ENCODE measurements around the gene ECSIT.
A peak's percentile ranks its signal among the peaks of the same experiment; 100 is the strongest.

ECSIT gene

DNA sequence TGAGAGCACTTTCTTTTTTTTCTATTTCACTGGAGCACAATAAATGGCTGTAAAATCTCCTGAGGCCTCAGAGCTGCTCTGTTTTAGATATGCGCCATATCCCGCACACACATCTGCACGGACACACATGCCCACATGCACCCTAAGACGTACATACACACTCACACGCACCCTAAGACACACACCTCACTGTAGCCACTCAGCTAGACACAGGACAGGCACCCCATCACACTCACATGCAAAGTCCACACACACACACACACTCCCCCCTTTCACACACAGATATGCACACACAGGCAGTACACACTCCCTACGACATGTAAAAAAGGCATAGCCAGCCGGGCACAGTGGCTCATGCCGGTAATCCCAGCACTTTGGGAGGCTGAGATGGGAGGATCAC, 21.3 kb upstream of the ECSIT start:
- no peak for DNase-seq

DNA sequence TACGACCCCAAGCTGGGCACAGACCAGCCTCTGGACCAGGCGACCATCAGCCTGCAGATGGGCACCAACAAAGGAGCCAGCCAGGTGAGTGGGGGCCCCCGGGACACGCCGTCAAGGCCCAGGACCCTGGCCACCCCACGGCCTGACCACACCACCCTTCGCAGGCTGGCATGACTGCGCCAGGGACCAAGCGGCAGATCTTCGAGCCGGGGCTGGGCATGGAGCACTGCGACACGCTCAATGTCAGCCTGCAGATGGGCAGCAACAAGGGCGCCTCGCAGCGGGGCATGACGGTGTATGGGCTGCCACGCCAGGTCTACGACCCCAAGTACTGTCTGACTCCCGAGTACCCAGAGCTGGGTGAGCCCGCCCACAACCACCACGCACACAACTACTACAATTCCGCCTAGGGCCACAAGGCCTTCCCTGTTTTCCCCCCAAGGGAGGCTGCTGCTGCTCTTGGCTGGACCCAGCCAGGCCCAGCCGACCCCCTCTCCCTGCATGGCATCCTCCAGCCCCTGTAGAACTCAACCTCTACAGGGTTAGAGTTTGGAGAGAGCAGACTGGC, 20.5 kb upstream of the ECSIT start:
- DNase-seq: no peak

DNA sequence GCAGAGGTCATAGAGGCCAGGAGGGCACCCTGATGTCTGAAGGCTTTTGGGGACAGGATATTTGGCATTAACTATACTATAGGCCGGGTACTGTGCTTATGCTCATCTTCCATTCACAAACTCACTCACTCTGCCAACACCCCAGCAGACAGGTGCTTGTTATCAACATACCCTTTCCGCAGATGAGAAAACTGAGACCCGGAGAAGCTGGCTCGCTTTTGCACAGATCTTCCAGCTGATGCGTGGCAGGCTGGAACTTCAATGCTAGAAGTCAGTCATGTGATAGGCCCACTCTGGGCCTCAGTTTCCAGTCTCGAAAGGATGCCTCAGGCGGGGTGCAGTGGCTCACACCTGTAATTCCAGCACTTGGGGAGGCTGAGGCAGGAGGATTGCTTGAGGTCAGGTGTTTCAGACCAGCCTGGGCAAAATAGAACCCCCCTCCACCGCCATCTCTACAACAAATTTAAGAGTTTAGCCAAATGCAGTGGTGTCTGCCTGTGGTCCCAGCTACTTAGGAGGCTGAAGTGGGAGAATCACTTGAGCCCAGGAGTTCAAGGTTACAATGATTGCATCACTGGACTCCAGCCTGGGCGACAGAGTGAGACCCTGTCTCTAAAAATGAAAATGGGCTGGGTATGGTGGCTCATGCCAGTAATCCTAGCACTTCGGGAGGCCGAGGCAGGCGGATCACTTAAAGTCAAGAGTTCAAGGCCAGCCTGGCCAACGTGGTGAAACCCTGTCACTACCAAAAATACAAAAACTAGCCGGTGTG, 19.2 kb upstream of the ECSIT start:
- no peak for DNase-seq

DNA sequence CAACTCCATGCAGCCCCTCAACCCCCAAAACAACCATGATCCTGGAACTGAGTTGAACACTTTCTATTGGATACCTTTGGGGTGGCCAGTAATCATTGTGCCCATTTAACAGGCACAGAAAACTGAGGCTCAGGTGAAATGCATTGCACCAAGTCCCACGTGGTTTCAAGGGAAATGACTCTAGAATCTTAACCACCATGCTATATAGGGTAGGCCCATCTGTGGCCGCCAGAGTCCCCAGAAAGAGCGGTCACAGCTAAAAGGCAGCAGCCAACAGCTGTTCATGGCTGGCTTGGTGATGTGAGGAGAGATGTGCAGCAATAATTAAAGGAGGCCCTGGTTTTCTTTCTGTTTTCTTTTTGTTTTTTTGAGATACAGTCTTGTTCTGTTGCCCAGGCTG, 12.3 kb upstream of the ECSIT start:
- DNase-seq: no peak

DNA sequence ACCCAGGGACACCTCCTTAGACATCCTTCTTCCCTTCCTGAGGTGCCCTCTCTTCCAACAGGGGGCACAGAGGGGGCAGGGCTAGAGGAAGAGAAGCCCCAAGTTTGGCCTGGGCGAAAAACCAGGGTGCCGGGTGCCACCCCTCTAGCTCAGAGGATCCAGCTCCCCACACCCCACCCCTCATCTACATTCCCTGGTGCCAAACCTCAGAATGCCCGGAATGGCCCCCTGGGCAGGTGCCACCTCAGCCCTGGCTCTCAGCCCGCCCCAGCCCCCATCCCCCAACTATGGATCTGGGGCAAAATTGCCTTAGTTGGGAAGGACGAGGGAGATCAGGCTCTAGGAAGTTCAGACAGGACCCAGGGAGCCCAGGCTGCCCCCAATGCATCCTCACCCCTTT, 11.7 kb upstream of the ECSIT start:
- no peak for DNase-seq

DNA sequence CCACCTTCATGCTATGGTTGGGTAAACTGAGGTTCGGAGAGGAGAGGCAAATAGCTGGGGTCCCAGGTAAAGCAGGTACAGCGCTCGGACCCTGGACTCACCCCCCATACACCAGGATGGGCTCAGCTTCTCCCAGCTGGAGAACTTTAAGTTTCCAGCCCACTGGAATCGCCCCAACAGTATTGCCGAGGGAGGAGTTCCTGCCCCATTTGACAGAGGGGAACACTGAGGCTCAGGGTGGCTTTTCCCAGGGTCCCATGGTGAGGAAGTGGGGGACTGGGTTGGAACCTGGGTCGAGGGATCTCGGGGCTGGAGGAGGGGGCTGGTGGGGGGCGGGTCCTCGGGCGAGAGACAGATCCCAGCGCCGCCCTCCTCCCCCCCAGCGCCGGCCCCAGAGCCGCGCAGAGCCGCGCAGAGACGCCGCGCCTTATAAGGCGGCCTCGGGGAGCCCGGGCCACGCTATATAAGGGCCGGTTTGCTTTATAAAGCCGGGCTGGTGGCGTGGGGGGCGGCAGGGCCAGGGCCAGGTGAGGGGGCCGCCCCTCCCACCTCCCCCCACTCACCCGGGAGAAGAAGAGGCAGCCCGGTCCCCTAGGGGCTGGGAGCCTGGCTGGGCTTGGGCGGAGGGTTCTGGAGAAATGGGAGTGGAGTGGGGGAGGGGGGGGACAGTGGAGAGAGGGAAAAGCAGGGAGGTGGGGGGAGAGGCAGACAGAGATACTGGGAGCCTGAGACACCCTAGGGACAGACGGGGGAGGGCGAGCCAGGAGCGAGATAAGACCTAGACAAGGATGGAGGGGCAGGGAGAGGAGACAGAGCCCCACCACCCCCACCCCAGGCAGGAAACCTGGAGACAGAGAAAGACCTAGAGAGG, 10.8 kb upstream of the ECSIT start:
- no peak for DNase-seq

DNA sequence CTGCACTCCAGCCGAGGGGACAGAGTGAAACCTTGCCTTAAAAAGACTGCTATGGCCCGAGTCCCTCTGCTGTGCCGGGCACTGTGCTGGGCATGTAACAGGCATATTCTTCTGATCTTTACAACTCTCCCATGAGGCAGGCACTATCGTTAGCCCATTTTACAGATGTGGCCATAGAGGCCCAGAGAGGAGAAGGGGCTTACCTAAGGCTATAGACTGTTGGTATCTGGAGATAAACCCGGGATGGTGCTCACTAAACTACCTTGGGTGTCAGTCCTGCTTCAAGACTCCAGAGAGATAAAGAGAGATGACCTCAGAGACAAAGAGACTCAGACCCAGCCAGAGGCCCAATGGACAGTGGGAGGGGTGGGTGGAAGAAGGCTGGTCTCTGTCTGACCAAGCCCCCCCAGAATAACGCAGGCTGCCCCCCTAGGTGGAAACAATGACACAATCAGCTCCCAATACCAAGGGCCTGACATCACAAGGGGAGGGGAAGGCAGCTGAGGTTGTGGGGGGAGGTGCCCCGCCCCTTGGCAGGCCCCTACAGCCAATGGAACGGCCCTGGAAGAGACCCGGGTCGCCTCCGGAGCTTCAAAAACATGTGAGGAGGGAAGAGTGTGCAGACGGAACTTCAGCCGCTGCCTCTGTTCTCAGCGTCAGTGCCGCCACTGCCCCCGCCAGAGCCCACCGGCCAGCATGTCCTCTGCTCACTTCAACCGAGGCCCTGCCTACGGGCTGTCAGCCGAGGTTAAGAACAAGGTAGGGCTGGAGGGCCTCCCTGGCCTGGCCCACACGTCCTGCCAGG, 9.5 kb upstream of the ECSIT start, which contains the start of gene CNN1:
Gene CNN1 (plus strand): TSS at position 620 of the 805 bp plus-strand sequence. CDS start 77 bp downstream, at position 697.
- DNase-seq: no peak

DNA sequence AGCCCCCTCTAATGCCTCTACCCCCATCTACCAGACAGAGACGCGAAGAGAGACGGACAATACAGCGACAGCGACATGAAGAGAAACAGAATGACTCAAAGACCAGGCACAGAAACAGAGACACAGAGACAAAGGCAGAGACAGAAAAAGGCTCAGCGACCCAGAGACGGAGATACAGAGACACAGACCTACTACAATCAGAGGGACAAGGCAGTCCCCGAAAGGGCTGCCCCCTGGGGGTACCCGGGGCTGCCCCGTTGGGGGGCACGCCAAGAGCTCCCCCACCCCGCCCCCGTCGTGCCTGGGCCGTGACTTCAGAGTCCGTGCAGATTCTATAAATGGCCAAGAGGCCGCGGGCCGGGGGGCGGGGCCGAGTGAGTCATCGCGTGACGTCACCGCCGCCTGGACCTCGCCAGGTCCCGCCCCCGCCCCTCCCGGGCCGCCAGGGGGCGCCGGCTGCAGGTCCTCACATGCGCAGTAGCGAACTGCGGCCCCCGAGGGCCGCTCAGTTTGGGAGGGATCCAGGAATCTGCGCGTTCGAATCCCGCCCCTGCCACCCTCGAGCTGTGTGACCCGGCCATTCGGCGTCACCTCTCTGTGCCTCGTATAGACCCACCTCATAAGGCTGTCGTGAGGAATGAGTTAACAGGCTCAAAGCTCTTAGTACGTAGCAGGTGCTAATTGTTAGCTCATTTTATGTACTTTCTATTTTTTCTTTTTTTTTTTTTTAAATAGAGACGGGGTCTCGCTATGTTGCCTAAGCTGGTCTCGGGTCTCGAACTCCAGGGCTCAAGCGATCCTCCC, 7.1 kb upstream of the ECSIT start:
- peak; percentile 91 to 93 for DNase-seq

DNA sequence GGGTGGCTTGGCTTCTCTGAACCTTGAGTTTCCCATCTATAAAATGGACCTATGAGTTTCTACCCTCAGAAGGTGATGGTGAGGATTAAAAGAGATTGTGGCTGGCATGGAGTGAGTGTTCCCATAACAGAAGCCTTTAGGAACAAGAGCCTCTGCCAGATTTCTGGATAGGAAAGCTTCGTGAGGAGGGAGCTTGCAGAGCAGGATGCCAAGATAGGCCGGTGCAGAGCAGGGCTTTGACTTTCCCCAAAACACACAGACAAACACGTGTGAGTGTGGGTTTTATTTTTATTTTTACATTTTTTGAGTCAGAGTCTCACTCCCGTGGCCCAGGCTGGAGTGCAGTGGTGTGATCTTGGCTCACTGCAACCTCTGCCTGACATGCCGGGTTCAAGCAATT, 6.0 kb upstream of the ECSIT start:
- DNase-seq: no peak

DNA sequence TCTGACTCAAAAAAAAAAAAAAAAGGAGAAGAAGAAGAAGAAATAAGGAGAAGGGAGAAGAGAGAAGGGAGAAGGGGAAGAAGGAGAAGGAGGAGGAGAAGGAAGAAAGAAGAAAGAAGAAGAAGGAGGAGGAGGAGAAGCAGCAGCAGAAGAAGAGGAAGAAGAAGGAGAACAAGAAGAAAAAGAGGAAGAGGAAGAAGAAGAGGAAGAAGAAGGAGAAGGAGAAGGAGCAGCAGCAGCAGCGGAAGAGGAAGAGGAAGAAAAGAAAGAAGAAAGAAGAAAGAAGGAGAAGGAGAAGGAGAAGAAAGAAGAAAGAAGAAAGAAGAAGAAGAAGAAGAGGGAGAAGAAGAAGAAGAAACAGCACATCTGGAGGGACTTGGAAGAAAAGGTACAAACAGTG, 5.6 kb upstream of the ECSIT start:
- no peak for DNase-seq

DNA sequence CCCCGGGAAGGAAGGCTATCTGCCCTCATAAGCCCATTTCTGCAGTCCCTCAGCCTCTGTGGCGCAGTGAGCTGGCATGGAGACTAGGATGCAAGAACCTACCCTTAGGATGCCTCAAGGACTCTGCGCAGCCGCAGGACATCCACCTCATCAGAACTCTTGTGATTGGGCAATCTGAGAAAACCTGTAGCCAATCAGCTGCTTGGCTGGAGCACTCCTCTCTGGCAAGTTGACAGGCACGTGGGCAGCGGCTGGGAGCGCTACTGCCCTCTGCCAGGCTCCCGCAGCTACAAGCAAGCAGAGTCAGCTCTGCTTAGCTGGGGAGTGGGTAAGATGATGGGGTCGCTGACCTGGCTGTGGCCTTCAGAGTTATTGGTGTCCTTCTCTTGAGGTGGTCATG, 1.5 kb upstream of the ECSIT start:
- DNase-seq: peak; percentile 63 to 73

DNA sequence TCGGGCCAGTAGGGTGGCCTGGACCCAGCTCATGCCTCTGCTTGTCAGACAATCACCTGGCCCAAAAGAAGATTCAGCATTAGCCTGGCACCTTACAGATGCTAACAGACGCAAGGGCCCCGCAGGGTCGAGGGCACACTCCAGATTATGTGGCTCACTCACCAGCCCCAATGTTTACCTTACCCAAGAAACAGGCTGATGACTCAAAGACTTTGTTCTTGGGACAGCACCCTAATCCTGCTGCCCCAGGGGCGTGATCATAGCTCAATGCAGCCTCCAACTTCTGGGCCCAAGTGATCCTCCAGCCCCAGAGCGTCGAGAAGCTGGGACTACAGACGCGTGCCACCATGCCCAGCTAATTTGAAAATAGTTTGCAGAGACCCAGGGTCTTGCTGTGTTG, 9.8 kb downstream of the ECSIT start:
- DNase-seq: no peak

DNA sequence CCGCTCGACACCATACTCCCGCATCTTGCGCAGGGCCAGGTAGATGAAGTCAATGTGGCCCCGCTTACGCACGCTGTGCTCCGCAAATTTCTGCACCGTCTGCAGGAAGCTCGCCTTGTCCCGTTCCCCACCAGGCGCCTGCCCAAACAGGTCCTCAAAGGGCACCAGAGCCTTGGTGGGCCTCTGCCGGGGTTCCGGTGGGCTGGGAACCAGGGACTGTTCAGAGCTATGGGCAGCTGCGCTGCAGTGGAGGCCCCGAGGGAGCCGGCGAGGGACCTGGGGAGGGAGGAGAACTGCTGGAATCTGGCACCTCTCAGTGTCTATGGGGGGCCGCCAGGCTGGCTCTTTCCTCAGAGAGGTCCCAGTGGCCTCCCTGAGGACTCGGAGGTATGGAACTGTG, 15.0 kb downstream of the ECSIT start:
- DNase-seq: no peak

DNA sequence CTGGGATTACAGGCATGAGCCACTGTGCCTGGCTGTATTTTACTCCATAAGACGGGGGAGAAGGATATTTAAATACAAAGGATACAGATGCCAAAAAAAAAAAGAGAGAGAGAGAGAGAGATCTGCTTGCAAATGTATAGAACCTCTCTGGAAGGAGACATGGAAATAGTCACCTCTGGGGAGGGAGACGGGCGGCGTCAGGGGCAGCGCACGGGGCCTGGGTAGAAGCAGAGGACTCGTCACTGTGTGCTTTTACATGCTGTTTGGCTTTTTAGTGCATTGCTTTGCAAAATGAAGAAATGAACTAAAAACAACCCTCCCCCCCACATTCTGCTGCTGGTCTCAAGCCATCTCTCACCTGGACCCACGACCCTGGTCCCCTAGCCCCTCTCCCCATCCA, 18.5 kb downstream of the ECSIT start:
- DNase-seq: no peak

DNA sequence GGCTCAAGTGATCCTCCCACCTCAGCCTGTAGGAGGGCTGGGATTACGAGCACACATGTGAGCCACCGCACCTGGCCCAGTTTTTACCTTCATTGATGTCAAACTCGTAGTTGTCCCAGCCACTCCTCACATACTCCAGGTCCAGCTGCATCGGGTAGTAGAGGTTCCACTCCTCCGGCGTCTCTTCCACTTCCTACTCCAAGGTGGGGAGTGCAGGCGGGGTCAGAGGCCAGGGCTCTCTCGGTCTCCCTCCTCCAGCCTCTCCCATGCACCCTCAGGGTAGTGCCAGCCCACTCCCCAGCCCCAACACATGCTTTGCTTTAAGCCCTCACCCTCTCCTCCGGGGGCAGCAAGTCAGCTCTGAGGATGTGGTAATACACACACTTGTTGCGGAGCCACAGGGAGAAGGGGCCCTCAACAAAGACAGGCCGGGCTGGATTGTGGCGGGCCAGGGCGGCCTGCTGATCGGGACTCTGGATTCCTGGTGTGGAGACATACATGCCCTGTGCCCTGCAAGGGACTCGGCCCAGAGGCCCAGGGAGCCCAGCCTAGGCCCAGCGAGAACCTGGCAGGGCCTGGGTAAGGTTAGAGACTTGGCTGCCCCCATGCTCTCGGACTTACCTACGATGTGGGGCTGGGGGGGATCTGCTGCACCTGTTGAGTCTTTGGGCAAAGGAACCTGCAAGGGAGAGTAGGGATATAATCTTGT, 21.4 kb downstream of the ECSIT start:
- DNase-seq: no peak

DNA sequence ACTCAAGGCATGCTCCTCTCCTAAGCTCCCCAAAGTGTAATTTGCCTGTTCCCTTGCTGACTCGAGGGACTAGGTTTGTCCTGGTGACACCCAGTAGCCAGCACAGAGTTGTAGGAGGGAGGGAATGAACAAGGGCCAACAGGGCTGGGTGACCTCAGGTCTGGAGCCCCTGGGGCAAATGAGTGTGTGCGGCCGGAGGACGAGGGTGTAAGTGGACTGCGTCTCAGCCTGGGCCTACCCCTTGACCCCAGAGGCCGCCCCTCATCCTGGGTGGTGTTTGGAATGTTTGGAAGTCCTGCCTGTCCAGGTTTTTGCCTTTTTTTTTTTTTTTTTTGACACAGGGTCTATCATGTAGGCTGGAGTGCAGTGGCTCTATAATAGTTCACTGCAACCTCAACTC, 22.0 kb downstream of the ECSIT start:
- DNase-seq: no peak

DNA sequence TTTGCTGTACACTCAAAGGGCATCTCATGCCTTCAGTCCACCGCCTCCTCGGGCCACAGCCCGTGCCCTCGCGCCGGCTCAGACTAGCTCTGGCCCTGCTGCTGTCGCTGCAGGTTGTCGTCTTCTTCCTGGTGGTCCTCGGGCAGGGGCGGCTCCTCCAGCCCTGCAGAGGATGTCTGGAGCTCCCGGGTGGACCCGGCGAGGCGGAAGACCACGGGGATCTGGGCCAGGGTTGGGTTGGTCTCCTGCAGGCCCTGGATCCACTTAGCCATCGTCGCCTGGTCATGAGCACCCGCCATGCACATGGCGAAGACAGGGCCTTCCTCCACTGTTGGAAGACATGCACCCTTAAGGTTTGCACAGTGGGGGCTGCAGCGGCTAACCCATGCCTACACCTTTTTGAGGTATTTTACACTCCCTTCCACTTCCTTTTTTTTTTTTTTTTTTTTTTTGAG, 22.8 kb downstream of the ECSIT start:
- DNase-seq: no peak

DNA sequence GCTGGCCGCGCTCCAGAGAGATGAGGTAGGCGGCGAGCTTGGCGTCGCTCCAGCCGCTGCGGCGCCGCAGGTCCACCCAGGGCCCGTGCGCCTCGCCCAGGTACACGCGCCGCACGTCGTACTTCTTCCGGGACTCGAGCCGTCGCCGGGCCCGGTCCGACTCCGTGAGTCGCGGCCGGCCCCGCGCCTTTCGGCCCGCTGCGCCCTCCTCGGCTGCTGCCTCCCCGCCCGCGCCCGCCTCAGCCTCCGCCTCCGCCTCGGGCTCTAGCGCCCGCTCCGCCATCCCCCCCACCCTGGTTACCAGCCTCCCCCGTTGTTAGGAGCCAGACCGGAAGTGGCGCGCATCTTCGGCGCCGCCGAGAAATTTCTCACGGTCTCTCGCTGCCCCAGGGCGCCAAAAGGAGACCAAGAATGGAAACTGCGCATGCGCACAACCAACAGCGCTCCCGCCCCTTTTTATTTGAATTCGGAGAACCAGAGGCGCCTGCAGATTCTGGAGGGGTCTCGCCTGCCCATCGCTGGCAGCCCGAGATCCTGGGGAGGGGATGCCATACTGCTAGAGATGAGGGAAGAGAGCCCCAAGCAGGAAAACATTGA, 23.3 kb downstream of the ECSIT start, which contains the start of gene ZNF653:
Gene ZNF653 (minus strand): TSS at position 336 of the 597 bp plus-strand sequence. CDS start 53 bp downstream, at position 283.
- peak; percentile 96 to 97 for DNase-seq

DNA sequence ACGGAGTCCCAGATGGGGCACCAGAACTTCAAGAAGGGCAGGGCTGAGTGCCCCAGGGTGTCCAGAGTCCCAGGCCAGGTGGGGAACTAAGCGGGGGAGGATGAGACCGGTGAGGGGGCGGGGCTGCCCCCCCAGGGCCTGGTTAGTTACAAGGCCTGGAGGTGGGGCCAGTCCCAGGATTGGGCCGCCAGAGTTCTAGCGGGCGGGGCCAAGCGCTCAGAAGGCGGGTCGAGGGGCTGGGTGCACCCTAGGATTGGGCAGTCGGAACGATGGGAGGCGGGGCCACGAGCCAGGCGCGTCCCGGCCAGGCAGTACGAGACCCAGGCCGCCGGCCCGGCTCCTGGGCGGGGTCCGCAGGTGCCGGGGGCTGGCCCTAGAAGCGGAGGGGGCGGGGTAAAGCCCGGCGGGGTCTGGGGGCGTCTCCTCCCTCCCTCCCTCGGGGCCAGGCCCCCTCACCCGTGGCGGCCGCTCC, 23.9 kb downstream of the ECSIT start:
- DNase-seq: peak; percentile 99

DNA sequence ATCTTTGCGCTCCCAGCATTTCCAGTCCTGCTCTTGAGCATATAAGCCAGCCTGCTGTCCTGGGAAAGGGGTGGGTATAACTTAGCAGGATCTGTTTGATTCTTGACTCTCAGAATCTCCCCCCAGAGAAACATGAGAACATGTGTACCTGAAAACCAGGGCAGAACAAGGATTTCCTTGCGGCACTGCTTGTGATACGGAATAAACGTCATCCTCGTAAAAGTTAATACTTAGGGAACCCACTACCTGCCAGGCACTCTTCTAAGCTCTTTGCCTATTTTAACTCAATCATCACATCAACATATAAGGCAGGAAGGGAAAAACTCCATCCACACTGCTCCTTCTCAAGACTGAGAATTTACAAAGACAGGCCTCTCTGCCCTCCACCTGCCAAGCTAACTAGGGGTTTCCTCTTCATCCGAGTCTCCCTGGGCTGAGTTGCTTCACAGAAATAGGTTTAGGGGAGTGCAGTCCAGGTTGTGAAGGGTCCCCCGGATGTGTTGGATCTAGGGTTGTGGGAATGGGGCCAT, 24.4 kb downstream of the ECSIT start:
- DNase-seq: no peak
